HEK293T (cell line): ENCODE measurements around the gene B3GNT7.

Source experiments
- CTCF ChIA-PET: fragments of 350-600 bp; formaldehyde crosslinking; extraction: SDS; loops from one replicate; lab custom pipeline; 2021; ENCODE audit warnings: antibody characterized with exemption, inconsistent platforms; lab: Yijun Ruan, JAX
- POLR2A ChIA-PET: fragments of 350-600 bp; formaldehyde crosslinking; extraction: SDS; loops from one replicate; lab custom pipeline; 2020; ENCODE audit warnings: antibody characterized with exemption, inconsistent platforms; lab: Yijun Ruan, JAX
- DNase-seq: peaks from one replicate; pipeline ENCODE4 v3.0.0; 2012; ENCODE audit warnings: mixed read lengths; ENCODE audit errors: extremely low spot score
- ARNT ChIP-seq: fragments of 450-650 bp; IDR thresholded peaks from 2 replicates; pipeline ENCODE4 v1.6.1; 2017; ENCODE audit warnings: mild to moderate bottlenecking
- BHLHE40 ChIP-seq: fragments of 450-650 bp; IDR thresholded peaks from 2 replicates; pipeline ENCODE4 v1.6.1; 2016; ENCODE audit warnings: mild to moderate bottlenecking, moderate library complexity, borderline replicate concordance
- CTBP1 ChIP-seq: fragments of 450-650 bp; IDR thresholded peaks from 2 replicates; pipeline ENCODE4 v1.6.1; 2016; ENCODE audit warnings: borderline replicate concordance
- ELF4 ChIP-seq: fragments of 450-650 bp; IDR thresholded peaks from 2 replicates; pipeline ENCODE4 v1.6.1; 2017; ENCODE audit warnings: antibody characterized with exemption
- FOXA1 ChIP-seq: fragments of 450-650 bp; IDR thresholded peaks from 2 replicates; pipeline ENCODE4 v1.6.1; 2016; ENCODE audit warnings: mild to moderate bottlenecking
- FOXK2 ChIP-seq: fragments of 450-650 bp; IDR thresholded peaks from 2 replicates; pipeline ENCODE4 v1.6.1; 2016; ENCODE audit warnings: mild to moderate bottlenecking
- FOXM1 ChIP-seq: fragments of 450-650 bp; IDR thresholded peaks from 2 replicates; pipeline ENCODE4 v1.6.1; 2017; ENCODE audit warnings: mild to moderate bottlenecking, borderline replicate concordance
- HDGF ChIP-seq: fragments of 450-650 bp; IDR thresholded peaks from 2 replicates; pipeline ENCODE4 v1.6.1; 2017; ENCODE audit warnings: antibody characterized with exemption, borderline replicate concordance
- L3MBTL2 ChIP-seq: fragments of 450-650 bp; conservative IDR thresholded peaks from 2 replicates; pipeline ENCODE4 v1.6.1; 2016; ENCODE audit warnings: mild to moderate bottlenecking
- LEF1 ChIP-seq: fragments of 450-650 bp; IDR thresholded peaks from 2 replicates; pipeline ENCODE4 v1.6.1; 2017; ENCODE audit warnings: mild to moderate bottlenecking, borderline replicate concordance
- NFRKB ChIP-seq: fragments of 450-650 bp; IDR thresholded peaks from 2 replicates; pipeline ENCODE4 v1.6.1; 2016; ENCODE audit warnings: mild to moderate bottlenecking, moderate library complexity
- PKNOX1 ChIP-seq: fragments of 450-650 bp; IDR thresholded peaks from 2 replicates; pipeline ENCODE4 v1.6.1; 2016
- SP1 ChIP-seq: fragments of 450-650 bp; IDR thresholded peaks from 2 replicates; pipeline ENCODE4 v1.6.1; 2017
- SUZ12 ChIP-seq: fragments of 450-650 bp; IDR thresholded peaks from 2 replicates; pipeline ENCODE4 v1.6.1; 2016; ENCODE audit warnings: mild to moderate bottlenecking
- TARDBP ChIP-seq: fragments of 450-650 bp; IDR thresholded peaks from 2 replicates; pipeline ENCODE4 v1.6.1; 2016
- ZNF384 ChIP-seq: fragments of 450-650 bp; IDR thresholded peaks from 2 replicates; pipeline ENCODE4 v1.6.1; 2016

Gene B3GNT7

GRCh38 chr2:231351648-231352047, 43.9 kb upstream of the B3GNT7 start:
- ChIA-PET CTCF (no interaction called here), POLR2A (no interaction called here)
- DNase-seq, result no peak
- no peak for TF ChIP-seq FOXK2
- TF ChIP-seq ZNF384, result no peak
- TF ChIP-seq L3MBTL2, result no peak
- no peak for TF ChIP-seq ARNT
- TF ChIP-seq FOXM1, result no peak
- TF ChIP-seq SUZ12, result no peak
- TF ChIP-seq LEF1, result no peak
- TF ChIP-seq ELF4, result no peak
- TF ChIP-seq CTBP1, result no peak
- no peak for TF ChIP-seq HDGF
- TF ChIP-seq PKNOX1, result no peak
- no peak for TF ChIP-seq NFRKB
- no peak for TF ChIP-seq BHLHE40
- no peak for TF ChIP-seq FOXA1
- no peak for TF ChIP-seq SP1
- TF ChIP-seq TARDBP, result no peak

GRCh38 chr2:231353469-231353868, 42.0 kb upstream of the B3GNT7 start:
- POLR2A ChIA-PET, result no interaction called here
- CTCF ChIA-PET, result no interaction called here
- no peak for DNase-seq
- no peak for TF ChIP-seq ARNT
- TF ChIP-seq CTBP1, result no peak
- TF ChIP-seq L3MBTL2, result no peak
- TF ChIP-seq ELF4, result no peak
- no peak for TF ChIP-seq TARDBP
- TF ChIP-seq SUZ12, result no peak
- no peak for TF ChIP-seq PKNOX1
- no peak for TF ChIP-seq SP1

GRCh38 chr2:231355508-231356465, 39.7 kb upstream of the B3GNT7 start:
- ChIA-PET POLR2A (no interaction called here), CTCF (no interaction called here)
- DNase-seq, result no peak
- TF ChIP-seq LEF1, result no peak
- TF ChIP-seq HDGF, result no peak
- no peak for TF ChIP-seq L3MBTL2
- TF ChIP-seq FOXM1, result no peak
- no peak for TF ChIP-seq ELF4
- TF ChIP-seq PKNOX1, result no peak
- no peak for TF ChIP-seq ARNT
- no peak for TF ChIP-seq TARDBP
- no peak for TF ChIP-seq NFRKB
- TF ChIP-seq ZNF384, result no peak
- TF ChIP-seq CTBP1, result no peak
- TF ChIP-seq BHLHE40, result no peak
- no peak for TF ChIP-seq FOXA1
- TF ChIP-seq SP1, result no peak
- no peak for TF ChIP-seq FOXK2
- TF ChIP-seq SUZ12, result no peak

- no peak for DNase-seq
- CTCF ChIA-PET, result no interaction called here
- POLR2A ChIA-PET, result no interaction called here
Observed at GRCh38 chr2:231356466-231356844, 39.1 kb upstream of the B3GNT7 start.

GRCh38 chr2:231357048-231357447, 38.5 kb upstream of the B3GNT7 start:
- TF ChIP-seq HDGF, result no peak
- no peak for TF ChIP-seq BHLHE40
- TF ChIP-seq ZNF384, result no peak
- no peak for TF ChIP-seq L3MBTL2
- no peak for TF ChIP-seq ELF4
- no peak for TF ChIP-seq NFRKB
- no peak for TF ChIP-seq ARNT
- TF ChIP-seq FOXK2, result no peak
- no peak for TF ChIP-seq TARDBP
- no peak for TF ChIP-seq FOXM1
- no peak for TF ChIP-seq PKNOX1
- ChIA-PET POLR2A (no interaction called here), CTCF (no interaction called here)
- no peak for DNase-seq

More at GRCh38 chr2:231356466-231356844, 39.1 kb upstream of the B3GNT7 start:
- TF ChIP-seq ZNF384 (no peak), PKNOX1 (no peak), CTBP1 (no peak), HDGF (no peak), FOXM1 (no peak), TARDBP (no peak), L3MBTL2 (no peak), BHLHE40 (no peak), ELF4 (no peak)
